NCI-H1417 treated with DMSO at 0.1 percent for 48 hours (cell line): Measurements from ENCODE around the gene KCNJ1.
A peak's percentile ranks its signal among the peaks of the same experiment; 100 is the strongest.

Experiments
- DNase-seq: peaks from one replicate; lab custom pipeline; 2025; lab: John Stamatoyannopoulos, UW

Gene KCNJ1

GRCh38 chr11:128867277-128867676 is at the start of gene KCNJ1:
Gene KCNJ1 (minus strand): TSS chr11:128867296. CDS start chr11:128840243, 27,053 bp downstream.
- no peak for DNase-seq

- no peak for DNase-seq
Measured at GRCh38 chr11:128916681-128917080, 49.6 kb upstream of the KCNJ1 start.

GRCh38 chr11:128916037-128916572 is 49.0 kb upstream of the KCNJ1 start:
- DNase-seq = no peak

GRCh38 chr11:128915149-128915521 is 48.0 kb upstream of the KCNJ1 start:
- no peak for DNase-seq

- no peak for DNase-seq
Measured at GRCh38 chr11:128914216-128915148, 47.4 kb upstream of the KCNJ1 start.

GRCh38 chr11:128913806-128914205 is 46.7 kb upstream of the KCNJ1 start:
- no peak for DNase-seq

GRCh38 chr11:128911701-128912100 is 44.6 kb upstream of the KCNJ1 start:
- no peak for DNase-seq

- no peak for DNase-seq
Measured at GRCh38 chr11:128911239-128911638, 44.1 kb upstream of the KCNJ1 start.

GRCh38 chr11:128910576-128910975 is 43.5 kb upstream of the KCNJ1 start:
- no peak for DNase-seq

GRCh38 chr11:128909438-128910125 is 42.5 kb upstream of the KCNJ1 start:
- DNase-seq = no peak

- no peak for DNase-seq
Measured at GRCh38 chr11:128908391-128909246, 41.5 kb upstream of the KCNJ1 start.

GRCh38 chr11:128907585-128907984 is 40.5 kb upstream of the KCNJ1 start:
- DNase-seq = no peak

GRCh38 chr11:128906185-128907050 is 39.3 kb upstream of the KCNJ1 start:
- no peak for DNase-seq

GRCh38 chr11:128905345-128906184 is 38.5 kb upstream of the KCNJ1 start:
- DNase-seq = peak; percentile 30

GRCh38 chr11:128904656-128905344 is 37.7 kb upstream of the KCNJ1 start:
- peak; percentile 28 for DNase-seq

GRCh38 chr11:128904303-128904655 is 37.2 kb upstream of the KCNJ1 start:
- DNase-seq = no peak

- DNase-seq = no peak
Measured at GRCh38 chr11:128903248-128904061, 36.4 kb upstream of the KCNJ1 start.

GRCh38 chr11:128902515-128903066 is 35.5 kb upstream of the KCNJ1 start:
- no peak for DNase-seq
